HG03575 (cell line): ENCODE data around the gene RPS6KB1.
"Not testable (repeated sequence)": the region's sequence is repeated elsewhere in the genome, so short reads cannot be mapped to it uniquely, and the experiment has no call there.

Experiments
- ATAC-seq: cut with Tn5 transposase; IDR thresholded peaks from one replicate; pipeline ENCODE4 v1.9.1; 2021; ENCODE audit not compliant: unreplicated experiment, insufficient number of reproducible peaks, low FRiP score; ENCODE audit errors: extremely low read depth

Gene RPS6KB1

GRCh38 chr17:59892924-59893675 lies at the start of gene RPS6KB1, which contains the start of gene TUBD1:
RPS6KB1 (plus strand) TSS chr17:59893121; CDS start chr17:59893185, 64 bp downstream.
TUBD1 (minus strand) TSS chr17:59892943; CDS start chr17:59891002, 1,941 bp downstream.
- ATAC-seq: no peak

GRCh38 chr17:59844884-59845594 lies 47.9 kb upstream of the RPS6KB1 start:
- no peak for ATAC-seq

DNA sequence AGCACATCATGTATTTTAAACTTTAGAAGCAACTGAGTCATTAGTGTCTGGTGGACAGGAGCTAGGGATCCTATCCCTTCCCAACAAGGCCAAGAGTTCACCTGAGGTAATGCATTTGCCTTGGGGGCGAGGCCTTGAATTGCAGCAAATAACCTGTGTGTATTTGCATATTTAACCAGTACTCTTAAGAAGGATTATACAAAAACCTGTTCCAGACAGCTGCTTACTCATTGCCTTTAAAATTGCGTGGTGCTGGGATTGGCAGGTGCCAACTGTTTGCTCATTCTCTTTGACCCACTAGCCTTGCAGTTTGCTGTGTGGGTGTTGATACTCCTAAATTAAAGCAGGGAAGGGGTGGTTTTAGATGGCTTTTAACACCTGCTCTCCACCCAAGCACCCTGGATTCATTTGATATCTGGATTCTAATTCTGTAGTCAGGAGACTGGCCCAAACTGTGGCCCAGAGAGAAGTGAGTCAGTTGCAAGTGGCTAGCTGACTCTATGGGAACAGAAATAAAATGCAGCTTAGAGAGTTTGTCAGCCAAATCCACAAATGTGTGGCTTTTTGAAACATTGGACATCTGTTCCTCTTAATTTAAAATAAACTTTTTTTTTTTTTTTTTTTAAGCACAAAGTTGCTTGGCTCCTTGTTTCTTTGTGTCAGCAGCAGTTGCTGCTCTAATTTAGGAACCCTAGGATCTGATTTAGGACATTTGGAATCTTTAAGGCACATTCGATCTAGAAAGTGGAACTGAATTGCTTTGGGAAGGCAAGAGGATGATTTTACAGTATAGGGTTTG lies 47.1 kb upstream of the RPS6KB1 start:
- no peak for ATAC-seq

- no peak for ATAC-seq
Observed at GRCh38 chr17:59846394-59847165, 46.3 kb upstream of the RPS6KB1 start.

GRCh38 chr17:59848385-59848668 lies 44.6 kb upstream of the RPS6KB1 start:
- no peak for ATAC-seq

GRCh38 chr17:59848778-59849177 lies 44.1 kb upstream of the RPS6KB1 start:
- ATAC-seq: no peak

DNA sequence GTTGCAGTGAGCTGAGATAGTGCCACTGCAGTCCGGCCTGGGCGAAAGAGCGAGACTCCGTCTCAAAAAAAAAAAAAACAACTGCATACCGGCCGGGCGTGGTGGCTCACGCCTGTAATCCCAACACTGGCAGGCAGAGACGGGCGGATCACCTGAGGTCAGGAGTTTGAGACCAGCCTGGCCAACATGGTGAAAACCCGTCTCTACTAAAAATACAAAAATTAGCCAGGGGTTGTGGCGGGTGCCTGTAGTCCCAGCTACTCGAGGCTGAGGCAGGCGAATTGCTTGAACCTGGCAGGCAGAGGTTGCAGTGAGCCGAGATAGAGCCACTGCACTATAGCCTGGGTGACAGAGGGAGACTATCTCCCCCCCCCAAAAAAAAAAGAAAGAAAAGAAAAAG lies 42.6 kb upstream of the RPS6KB1 start:
- not testable (repeated sequence) for ATAC-seq

- no peak for ATAC-seq
Observed at GRCh38 chr17:59851439-59852375, 41.2 kb upstream of the RPS6KB1 start.

GRCh38 chr17:59852847-59853167 lies 40.1 kb upstream of the RPS6KB1 start:
- not testable (repeated sequence) for ATAC-seq

- no peak for ATAC-seq
Observed at GRCh38 chr17:59853168-59853918, 39.6 kb upstream of the RPS6KB1 start.

GRCh38 chr17:59853919-59854729 lies 38.8 kb upstream of the RPS6KB1 start:
- ATAC-seq: not testable (repeated sequence)

GRCh38 chr17:59856859-59857794 lies 35.8 kb upstream of the RPS6KB1 start:
- ATAC-seq: no peak

- ATAC-seq: no peak
Observed at GRCh38 chr17:59858167-59858816, 34.6 kb upstream of the RPS6KB1 start.

- no peak for ATAC-seq
Observed at GRCh38 chr17:59858932-59859331, 34.0 kb upstream of the RPS6KB1 start.

DNA sequence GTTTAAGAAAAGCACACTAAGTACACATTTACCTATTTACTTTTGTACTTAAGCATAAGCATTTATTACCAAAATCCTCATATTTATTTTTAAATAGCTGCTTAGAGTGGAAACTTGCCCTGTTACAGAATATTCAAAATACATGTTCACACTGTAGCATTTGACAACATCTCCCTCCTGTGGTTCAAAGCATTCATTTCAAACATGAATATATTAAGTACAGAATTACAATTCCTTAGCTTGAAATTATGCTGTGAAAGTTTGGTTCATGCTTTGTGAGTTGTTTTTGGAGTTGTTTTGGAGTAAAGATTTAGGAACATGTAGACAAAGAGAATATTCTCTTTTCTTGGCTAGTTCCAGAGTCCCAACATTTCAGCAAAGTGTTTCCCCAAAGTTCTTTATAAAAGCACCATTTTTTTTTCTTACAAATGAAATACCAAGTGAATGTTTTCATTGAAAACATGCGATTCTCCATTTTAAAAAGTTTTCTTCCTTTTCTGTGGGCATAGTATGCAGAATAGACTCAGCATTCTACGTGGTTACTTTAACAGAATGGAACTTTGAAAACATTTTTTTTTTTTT lies 33.4 kb upstream of the RPS6KB1 start:
- no peak for ATAC-seq
